ENCODE data around the gene FHIP2A. TPM values are rescaled to one million over a fixed set of nuclear protein-coding genes. Genes with fewer than 3 reads are reported as not detected.
A peak's percentile ranks its signal among the peaks of the same experiment; 100 is the strongest.

Gene FHIP2A
- total and polyA plus RNA-seq, 2 experiments from 2014 or later, result 6.7 to 11.8 TPM

DNA sequence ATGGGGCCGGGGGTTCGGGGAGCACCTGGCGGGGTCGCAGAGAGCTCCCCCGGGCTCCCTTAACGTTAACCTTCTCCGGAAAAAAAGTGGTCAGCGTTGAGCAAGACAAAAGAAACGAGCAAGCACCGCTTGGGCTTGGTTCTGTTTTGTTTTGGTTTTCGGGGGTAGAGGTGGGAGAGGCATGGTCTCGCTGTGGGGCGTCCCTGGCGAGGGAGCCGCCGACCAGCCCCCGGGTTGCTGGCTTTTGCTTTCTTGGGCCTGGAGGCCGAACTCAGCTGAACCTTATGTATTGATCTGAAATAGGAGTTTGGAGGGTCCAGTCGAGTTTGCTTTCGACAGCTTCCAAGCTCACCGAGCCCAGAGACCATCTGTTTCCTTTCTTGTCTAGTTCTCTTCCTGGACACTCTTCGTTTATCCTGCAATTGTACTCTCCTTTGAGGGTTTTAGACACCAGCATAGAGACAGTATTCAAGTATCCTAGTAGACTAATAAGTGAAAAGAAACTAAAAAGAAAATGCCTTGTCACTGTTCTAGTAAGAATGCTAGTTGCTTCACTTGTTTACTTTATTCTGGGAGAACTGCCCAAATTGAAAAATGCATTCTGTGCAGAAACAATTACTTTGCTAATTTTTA is 980 bp downstream of the FHIP2A start:
- H3K27me3 Mint-ChIP-seq (ENCODE audit: insufficient read depth, low read depth, poor library complexity), result peaks cover 4% of the 10 kb centered on the region
- H3K27ac Mint-ChIP-seq, result peak overlapping the region; percentile 89
- H3K4me1 Mint-ChIP-seq, result peaks cover 10% of the 10 kb centered on the region
- DNase-seq (ENCODE audit: low spot score) (peak; percentile 59), ATAC-seq (peak; percentile 46)
- no peaks in the 10 kb centered on the region for H3K9me3 Mint-ChIP-seq
- peaks cover 3% of the 10 kb centered on the region; the same call in 2 of the 3 replicates for H3K36me3 Mint-ChIP-seq (ENCODE audit: low read depth)
- Histone ChIP-seq H3K79me2 (replicated peaks; ENCODE audit: insufficient read depth) (peaks cover 51% of the 10 kb centered on the region), H3K9me2 (ENCODE audit: insufficient read depth) (no peaks in the 10 kb centered on the region), H3K27me3 (ENCODE audit: insufficient read depth) (no peaks in the 10 kb centered on the region), H3K4me1 (ENCODE audit: insufficient read depth) (peaks cover 5% of the 10 kb centered on the region), H3K36me3 (ENCODE audit: insufficient read depth) (no peaks in the 10 kb centered on the region), H3F3A (replicated peaks; ENCODE audit: low read depth) (no peaks in the 10 kb centered on the region), H4K20me1 (replicated peaks; ENCODE audit: insufficient read depth) (no peaks in the 10 kb centered on the region), H3K4me3 (peak overlapping the region; percentile 97), H2AFZ (peak overlapping the region; percentile 96), H3K4me2 (peak overlapping the region; percentile 100), H3K27ac (ENCODE audit: low read depth) (peak overlapping the region; percentile 80)
- no peak for TF ChIP-seq JUNB (IDR thresholded peaks at IDR 0.05; ENCODE audit: unreplicated experiment)
- TF ChIP-seq REST (IDR thresholded peaks at IDR 0.05; ENCODE audit: unreplicated experiment), result no peak
- no peak for TF ChIP-seq CTCF (conservative IDR thresholded peaks at IDR 0.05; ENCODE audit: low read depth in 2 of 2)
- no peak for TF ChIP-seq CREB1 (CRISPR knock-in tag; IDR thresholded peaks at IDR 0.05; ENCODE audit: low read depth)
- no peak for TF ChIP-seq POLR2AphosphoS5 (IDR thresholded peaks at IDR 0.05; ENCODE audit: low read depth)
- TF ChIP-seq, protein P1, sequence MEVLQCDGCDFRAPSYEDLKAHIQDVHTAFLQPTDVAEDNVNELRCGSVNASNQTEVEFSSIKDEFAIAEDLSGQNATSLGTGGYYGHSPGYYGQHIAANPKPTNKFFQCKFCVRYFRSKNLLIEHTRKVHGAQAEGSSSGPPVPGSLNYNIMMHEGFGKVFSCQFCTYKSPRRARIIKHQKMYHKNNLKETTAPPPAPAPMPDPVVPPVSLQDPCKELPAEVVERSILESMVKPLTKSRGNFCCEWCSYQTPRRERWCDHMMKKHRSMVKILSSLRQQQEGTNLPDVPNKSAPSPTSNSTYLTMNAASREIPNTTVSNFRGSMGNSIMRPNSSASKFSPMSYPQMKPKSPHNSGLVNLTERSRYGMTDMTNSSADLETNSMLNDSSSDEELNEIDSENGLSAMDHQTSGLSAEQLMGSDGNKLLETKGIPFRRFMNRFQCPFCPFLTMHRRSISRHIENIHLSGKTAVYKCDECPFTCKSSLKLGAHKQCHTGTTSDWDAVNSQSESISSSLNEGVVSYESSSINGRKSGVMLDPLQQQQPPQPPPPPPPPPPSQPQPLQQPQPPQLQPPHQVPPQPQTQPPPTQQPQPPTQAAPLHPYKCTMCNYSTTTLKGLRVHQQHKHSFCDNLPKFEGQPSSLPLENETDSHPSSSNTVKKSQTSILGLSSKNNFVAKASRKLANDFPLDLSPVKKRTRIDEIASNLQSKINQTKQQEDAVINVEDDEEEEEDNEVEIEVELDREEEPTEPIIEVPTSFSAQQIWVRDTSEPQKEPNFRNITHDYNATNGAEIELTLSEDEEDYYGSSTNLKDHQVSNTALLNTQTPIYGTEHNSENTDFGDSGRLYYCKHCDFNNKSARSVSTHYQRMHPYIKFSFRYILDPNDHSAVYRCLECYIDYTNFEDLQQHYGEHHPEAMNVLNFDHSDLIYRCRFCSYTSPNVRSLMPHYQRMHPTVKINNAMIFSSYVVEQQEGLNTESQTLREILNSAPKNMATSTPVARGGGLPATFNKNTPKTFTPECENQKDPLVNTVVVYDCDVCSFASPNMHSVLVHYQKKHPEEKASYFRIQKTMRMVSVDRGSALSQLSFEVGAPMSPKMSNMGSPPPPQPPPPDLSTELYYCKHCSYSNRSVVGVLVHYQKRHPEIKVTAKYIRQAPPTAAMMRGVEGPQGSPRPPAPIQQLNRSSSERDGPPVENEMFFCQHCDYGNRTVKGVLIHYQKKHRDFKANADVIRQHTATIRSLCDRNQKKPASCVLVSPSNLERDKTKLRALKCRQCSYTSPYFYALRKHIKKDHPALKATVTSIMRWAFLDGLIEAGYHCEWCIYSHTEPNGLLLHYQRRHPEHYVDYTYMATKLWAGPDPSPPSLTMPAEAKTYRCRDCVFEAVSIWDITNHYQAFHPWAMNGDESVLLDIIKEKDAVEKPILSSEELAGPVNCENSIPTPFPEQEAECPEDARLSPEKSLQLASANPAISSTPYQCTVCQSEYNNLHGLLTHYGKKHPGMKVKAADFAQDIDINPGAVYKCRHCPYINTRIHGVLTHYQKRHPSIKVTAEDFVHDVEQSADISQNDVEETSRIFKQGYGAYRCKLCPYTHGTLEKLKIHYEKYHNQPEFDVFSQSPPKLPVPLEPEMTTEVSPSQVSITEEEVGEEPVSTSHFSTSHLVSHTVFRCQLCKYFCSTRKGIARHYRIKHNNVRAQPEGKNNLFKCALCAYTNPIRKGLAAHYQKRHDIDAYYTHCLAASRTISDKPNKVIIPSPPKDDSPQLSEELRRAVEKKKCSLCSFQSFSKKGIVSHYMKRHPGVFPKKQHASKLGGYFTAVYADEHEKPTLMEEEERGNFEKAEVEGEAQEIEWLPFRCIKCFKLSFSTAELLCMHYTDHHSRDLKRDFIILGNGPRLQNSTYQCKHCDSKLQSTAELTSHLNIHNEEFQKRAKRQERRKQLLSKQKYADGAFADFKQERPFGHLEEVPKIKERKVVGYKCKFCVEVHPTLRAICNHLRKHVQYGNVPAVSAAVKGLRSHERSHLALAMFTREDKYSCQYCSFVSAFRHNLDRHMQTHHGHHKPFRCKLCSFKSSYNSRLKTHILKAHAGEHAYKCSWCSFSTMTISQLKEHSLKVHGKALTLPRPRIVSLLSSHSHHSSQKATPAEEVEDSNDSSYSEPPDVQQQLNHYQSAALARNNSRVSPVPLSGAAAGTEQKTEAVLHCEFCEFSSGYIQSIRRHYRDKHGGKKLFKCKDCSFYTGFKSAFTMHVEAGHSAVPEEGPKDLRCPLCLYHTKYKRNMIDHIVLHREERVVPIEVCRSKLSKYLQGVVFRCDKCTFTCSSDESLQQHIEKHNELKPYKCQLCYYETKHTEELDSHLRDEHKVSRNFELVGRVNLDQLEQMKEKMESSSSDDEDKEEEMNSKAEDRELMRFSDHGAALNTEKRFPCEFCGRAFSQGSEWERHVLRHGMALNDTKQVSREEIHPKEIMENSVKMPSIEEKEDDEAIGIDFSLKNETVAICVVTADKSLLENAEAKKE (CRISPR knock-in tag; IDR thresholded peaks at IDR 0.05), result no peak
- TF ChIP-seq ZNF331 (CRISPR knock-in tag; IDR thresholded peaks at IDR 0.05; ENCODE audit: low read depth), result no peak
- no peak for TF ChIP-seq EZH2 (IDR thresholded peaks at IDR 0.05; ENCODE audit: low read depth, unreplicated experiment)
- TF ChIP-seq EZH2phosphoT487 (IDR thresholded peaks at IDR 0.05; ENCODE audit: unreplicated experiment), result no peak
- TF ChIP-seq ZNF114 (CRISPR knock-in tag; IDR thresholded peaks at IDR 0.05), result no peak
- TF ChIP-seq NANOG (IDR thresholded peaks at IDR 0.05; ENCODE audit: borderline replicate concordance), result no peak
- no peak for TF ChIP-seq STAT1 (IDR thresholded peaks at IDR 0.05; ENCODE audit: unreplicated experiment)
- no peak for TF ChIP-seq ETS1 (IDR thresholded peaks at IDR 0.05)
- peak overlapping the region; percentile 93 for H3K4me3 Mint-ChIP-seq
